Gastrocnemius medialis (tissue), 4 donors: ENCODE results near the gene SCN8A. TPM values are rescaled to one million over a fixed set of nuclear protein-coding genes. Genes with fewer than 3 reads are reported as not detected.
A peak's percentile ranks its signal among the peaks of the same experiment; 100 is the strongest.

Experiments
- ATAC-seq, 2 donors: fragments of 150-250 bp; one replicate each; pipeline ENCODE4 v1.9.1; 2016
- DNase-seq, 2 donors: peaks; one replicate each; pipeline ENCODE4 v3.0.0-alpha.2; 2019
- H3K27ac ChIP-seq, 4 donors: fragments of 200-600 bp; sonication (generic); 1 replicate in 1 of 4; 2 replicates in 3 of 4; pipeline ENCODE4 v1.5.1; 2016 to 2018; ENCODE audit warnings: mild to moderate bottlenecking in 2 of 4, moderate library complexity in 1 of 4
- H3K27me3 ChIP-seq, 3 donors: fragments of 200-600 bp; sonication (generic) in 2 of 3; 1 replicate in 1 of 3; 2 replicates in 2 of 3; pipeline versions ENCODE4 v1.5.1 to v1.6.0; 2016 to 2019; ENCODE audit warnings: mild to moderate bottlenecking in 1 of 3, moderate library complexity in 1 of 3
- H3K36me3 ChIP-seq, 2 donors: fragments of 200-600 bp; sonication (generic) in 1 of 2; one replicate each; pipeline ENCODE4 v1.5.1; 2017 to 2018
- H3K4me1 ChIP-seq, 2 donors: fragments of 200-600 bp; sonication (generic) in 1 of 2; one replicate each; pipeline ENCODE4 v1.5.1; 2016 to 2017; ENCODE audit warnings: mild to moderate bottlenecking in 2 of 2
- H3K4me3 ChIP-seq, 4 donors: fragments of 200-600 bp; sonication (generic) in 3 of 4; 1 replicate in 1 of 4; 2 replicates in 3 of 4; pipeline ENCODE4 v1.5.1; 2016 to 2019; ENCODE audit warnings: mild to moderate bottlenecking in 2 of 4
- H3K9me3 ChIP-seq, 3 donors: fragments of 200-600 bp; sonication (generic) in 2 of 3; 1 replicate in 1 of 3; 2 replicates in 2 of 3; pipeline ENCODE4 v1.5.1; 2016 to 2019
- POLR2A ChIP-seq, 2 donors: fragments of 450-650 bp; IDR thresholded peaks; one replicate each; pipeline ENCODE4 v1.6.1; 2017; ENCODE audit warnings: antibody characterized with exemption in 2 of 2, mild to moderate bottlenecking in 2 of 2, moderate library complexity in 2 of 2
- in situ Hi-C, 4 donors: fragments of 200-750 bp; cut with MboI; loops; one replicate each; pipeline versions ENCODE4 v1.15.0 to v1.8.0; 2017; ENCODE audit warnings: low sequenced_read_pairs in 4 of 4
- intact Hi-C: fragments of 100-400 bp; cut with DNase I; formaldehyde crosslinking; loops from one replicate; pipeline ENCODE4 v1.15.1; 2023; ENCODE audit warnings: low total_unique reads
- total RNA-seq, 4 donors: library from RNA; depleted of rRNA; stranded (reverse); fragments of >200 nt; gene quantifications; one replicate each; pipeline versions ENCODE4 v1.1.0 to v1.2.3, GENCODE V29; 2016
- TF ChIP-seq, protein P1 (sequence below), 5 experiments: fragments of 450-650 bp in 3 of 5; fragments of 200-600 bp in 2 of 5; sonication (generic) in 2 of 5; IDR thresholded peaks in 4 of 5; conservative IDR thresholded peaks in 1 of 5; 1 replicate in 4 of 5; 2 replicates in 1 of 5; pipeline ENCODE4 v1.5.1; 2016 to 2019; ENCODE audit warnings: antibody characterized with exemption in 5 of 5, mild to moderate bottlenecking in 3 of 5, moderate library complexity in 3 of 5

Gene SCN8A
- total RNA-seq, 4 donors from 2014 or later: 0.05 to 0.29 TPM; not detected in 2

DNA sequence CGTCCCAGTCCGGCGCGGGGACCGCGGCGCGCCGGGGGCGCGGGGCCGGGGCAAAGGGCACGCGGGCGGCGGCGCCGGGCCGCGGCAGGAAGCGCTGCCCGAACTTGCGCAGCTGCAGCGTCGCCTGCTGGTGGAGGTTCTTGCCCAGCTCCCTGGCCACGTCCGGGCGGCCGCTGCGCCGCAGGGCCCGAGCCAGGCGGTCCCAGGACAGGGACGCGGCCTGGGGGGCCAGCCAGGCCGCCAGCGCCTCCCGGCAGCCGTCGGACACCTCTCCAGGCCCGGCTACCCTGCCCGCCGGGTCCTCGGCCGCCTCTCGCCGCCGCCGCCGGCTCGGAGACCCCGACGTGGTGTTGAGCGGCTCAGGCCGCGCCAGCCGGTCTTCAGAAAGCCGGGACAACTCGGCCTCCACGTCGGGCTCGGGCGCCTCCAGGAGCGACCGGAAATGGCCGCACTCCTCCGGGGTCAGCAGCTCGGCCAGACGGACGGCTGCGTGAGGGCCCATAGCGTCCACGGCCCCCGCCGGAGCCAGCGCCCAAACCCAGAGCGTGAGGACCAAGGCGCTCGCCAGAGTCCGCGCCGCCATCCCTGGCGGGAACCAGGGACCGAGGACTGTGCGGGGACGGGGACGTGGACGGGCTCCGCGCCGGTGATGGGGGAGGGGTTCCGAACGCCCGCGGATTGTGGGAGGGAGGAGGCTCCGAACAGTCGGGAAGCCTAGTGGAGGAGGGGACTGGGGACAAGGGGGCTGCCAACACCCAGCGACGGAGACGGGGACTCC lies 223.5 kb downstream of the SCN8A start:
- H3K27me3 ChIP-seq: peaks cover 0 to 15% (median 12%) of the 10 kb centered on the region in 3 donors
- peak overlapping the region; percentile 55 to 61 (median 58) for H3K4me3 ChIP-seq
- TF ChIP-seq, protein P1, sequence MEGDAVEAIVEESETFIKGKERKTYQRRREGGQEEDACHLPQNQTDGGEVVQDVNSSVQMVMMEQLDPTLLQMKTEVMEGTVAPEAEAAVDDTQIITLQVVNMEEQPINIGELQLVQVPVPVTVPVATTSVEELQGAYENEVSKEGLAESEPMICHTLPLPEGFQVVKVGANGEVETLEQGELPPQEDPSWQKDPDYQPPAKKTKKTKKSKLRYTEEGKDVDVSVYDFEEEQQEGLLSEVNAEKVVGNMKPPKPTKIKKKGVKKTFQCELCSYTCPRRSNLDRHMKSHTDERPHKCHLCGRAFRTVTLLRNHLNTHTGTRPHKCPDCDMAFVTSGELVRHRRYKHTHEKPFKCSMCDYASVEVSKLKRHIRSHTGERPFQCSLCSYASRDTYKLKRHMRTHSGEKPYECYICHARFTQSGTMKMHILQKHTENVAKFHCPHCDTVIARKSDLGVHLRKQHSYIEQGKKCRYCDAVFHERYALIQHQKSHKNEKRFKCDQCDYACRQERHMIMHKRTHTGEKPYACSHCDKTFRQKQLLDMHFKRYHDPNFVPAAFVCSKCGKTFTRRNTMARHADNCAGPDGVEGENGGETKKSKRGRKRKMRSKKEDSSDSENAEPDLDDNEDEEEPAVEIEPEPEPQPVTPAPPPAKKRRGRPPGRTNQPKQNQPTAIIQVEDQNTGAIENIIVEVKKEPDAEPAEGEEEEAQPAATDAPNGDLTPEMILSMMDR (IDR thresholded peaks at IDR 0.05 in 4 of 5, conservative IDR thresholded peaks at IDR 0.05 in 1 of 5): peak in 4 of 5 experiments; percentile 45 to 67 (median 58)
- TF ChIP-seq POLR2A (IDR thresholded peaks at IDR 0.05): no peak
- H3K27ac ChIP-seq: peak overlapping the region; percentile 49 to 80 (median 68)
- ATAC-seq (peak; percentile 75 to 77), DNase-seq (peak in 1 of 2 donors; percentile 27)
- no peaks in the 10 kb centered on the region for H3K4me1 ChIP-seq
- intact Hi-C loops (no loop called here), in situ Hi-C loops (loop anchor here in 1 of 4 donors (25.0 kb wide), 1 partner anchor 377 kb away; no protein-coding TSS in a partner anchor)
- no peaks in the 10 kb centered on the region for H3K9me3 ChIP-seq
- no peaks in the 10 kb centered on the region for H3K36me3 ChIP-seq

DNA sequence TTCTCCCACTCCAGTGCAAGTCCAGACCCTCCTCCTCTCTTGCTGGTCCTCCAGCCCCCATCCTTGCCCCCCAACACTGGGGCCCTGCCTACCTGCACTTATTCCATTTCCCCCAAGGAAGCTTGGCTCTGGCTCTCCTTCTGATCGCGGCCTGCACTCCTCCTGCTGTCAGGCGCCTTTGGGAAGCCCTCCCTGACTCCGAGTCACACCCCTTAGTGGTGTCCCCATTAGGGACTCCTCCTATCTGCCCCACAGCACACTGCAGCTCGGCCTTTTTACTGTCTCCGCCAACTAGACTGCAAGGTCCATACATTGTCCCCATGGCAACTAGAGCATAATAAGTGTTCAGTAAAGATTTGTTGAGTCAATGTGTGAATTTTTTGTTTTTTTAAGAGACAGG lies 224.5 kb downstream of the SCN8A start:
- peaks cover 0 to 23% (median 18%) of the 10 kb centered on the region in 3 donors for H3K27me3 ChIP-seq
- H3K27ac ChIP-seq: no peak overlapping the region
- no peak for DNase-seq
- H3K36me3 ChIP-seq: no peaks in the 10 kb centered on the region
- in situ Hi-C loops: loop anchor here in 1 of 4 donors (25.0 kb wide), 1 partner anchor 378 kb away; no protein-coding TSS in a partner anchor
- H3K4me3 ChIP-seq: no peak overlapping the region
- H3K4me1 ChIP-seq: no peaks in the 10 kb centered on the region
- intact Hi-C loops: no loop called here
- H3K9me3 ChIP-seq: no peaks in the 10 kb centered on the region
- ATAC-seq: no peak
- TF ChIP-seq, protein P1 (IDR thresholded peaks at IDR 0.05 in 4 of 5, conservative IDR thresholded peaks at IDR 0.05 in 1 of 5): no peak
- no peak for TF ChIP-seq POLR2A (IDR thresholded peaks at IDR 0.05)

DNA sequence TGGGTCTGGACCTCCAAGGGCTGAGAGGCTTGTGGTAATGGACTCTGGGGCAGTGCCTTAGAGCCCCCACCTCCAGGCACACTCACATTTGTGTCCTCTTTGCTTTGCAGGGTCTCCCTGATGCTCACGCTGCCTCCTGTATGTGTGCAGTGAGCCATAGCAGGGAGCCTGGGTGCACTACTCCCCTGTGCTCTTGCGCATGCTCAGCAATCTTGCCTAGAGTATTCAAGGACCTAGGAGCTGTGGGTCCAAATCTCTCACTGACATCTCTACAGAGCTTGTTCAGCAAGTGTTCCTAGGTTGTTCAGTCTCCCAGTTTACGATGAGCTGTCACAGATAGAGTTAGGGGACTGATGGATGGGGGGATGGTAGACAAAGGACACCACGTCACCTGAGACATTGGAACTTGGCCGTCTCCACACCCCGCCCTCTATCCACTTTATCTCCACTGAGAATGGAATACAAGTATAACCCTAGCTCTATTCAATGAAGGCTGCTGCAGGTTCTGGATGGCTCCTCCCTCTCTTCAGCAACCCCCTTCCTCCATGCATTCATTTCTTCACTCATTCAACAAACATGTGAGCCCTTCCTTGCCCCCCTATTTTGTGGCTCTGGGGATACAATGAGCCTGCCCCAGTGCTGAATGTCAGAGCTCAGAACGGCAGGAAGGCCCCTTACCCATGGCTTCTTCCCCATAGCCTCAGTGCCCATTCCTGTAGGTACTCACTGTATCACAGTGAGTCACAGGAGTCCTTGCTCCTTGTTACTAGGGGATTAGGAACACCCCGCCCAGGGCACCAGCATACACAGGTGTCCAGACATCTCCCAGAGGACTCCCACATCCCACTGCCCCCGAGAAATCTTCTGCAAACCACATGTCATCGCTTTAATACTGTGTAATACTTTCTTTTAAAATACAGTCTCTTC lies 226.3 kb downstream of the SCN8A start:
- H3K27me3 ChIP-seq: peaks cover 0 to 23% (median 18%) of the 10 kb centered on the region in 3 donors
- in situ Hi-C loops (loop anchor here in 1 of 4 donors (25.0 kb wide), 1 partner anchor 380 kb away; no protein-coding TSS in a partner anchor), intact Hi-C loops (no loop called here)
- no peaks in the 10 kb centered on the region for H3K36me3 ChIP-seq
- ATAC-seq (no peak), DNase-seq (no peak)
- H3K9me3 ChIP-seq: no peaks in the 10 kb centered on the region
- TF ChIP-seq, protein P1 (IDR thresholded peaks at IDR 0.05 in 4 of 5, conservative IDR thresholded peaks at IDR 0.05 in 1 of 5): no peak
- TF ChIP-seq POLR2A (IDR thresholded peaks at IDR 0.05): no peak
- H3K4me1 ChIP-seq: no peaks in the 10 kb centered on the region
- H3K27ac ChIP-seq: no peak overlapping the region
- H3K4me3 ChIP-seq: no peak overlapping the region

DNA sequence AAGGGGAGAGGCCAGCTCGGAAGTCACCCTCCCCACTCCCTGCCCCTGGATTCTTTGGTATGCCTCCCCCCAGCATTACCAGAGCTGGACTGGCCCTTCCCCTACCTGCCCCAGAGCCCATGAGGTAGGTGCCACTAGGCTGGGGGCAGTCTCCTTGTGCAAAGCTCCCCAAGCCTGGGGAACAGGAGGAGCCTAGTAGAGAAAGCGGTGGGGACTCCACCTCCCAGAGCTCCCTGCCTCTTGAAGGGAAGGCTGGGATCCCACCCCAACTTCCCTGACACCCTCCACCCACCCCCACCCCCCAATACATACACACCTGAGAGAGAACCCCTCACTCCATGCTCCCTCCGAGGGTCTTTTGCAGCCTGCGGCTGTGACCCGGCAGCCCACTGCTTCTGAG lies 227.1 kb downstream of the SCN8A start:
- H3K36me3 ChIP-seq: no peaks in the 10 kb centered on the region
- no peak overlapping the region for H3K4me3 ChIP-seq
- peaks cover 0 to 23% (median 18%) of the 10 kb centered on the region in 3 donors for H3K27me3 ChIP-seq
- no peak for ATAC-seq
- H3K27ac ChIP-seq: no peak overlapping the region
- DNase-seq: no peak
- no peaks in the 10 kb centered on the region for H3K4me1 ChIP-seq
- in situ Hi-C loops: loop anchor here in 1 of 4 donors (25.0 kb wide), 1 partner anchor 381 kb away; no protein-coding TSS in a partner anchor
- intact Hi-C loops: no loop called here
- TF ChIP-seq, protein P1 (IDR thresholded peaks at IDR 0.05 in 4 of 5, conservative IDR thresholded peaks at IDR 0.05 in 1 of 5): no peak
- no peak for TF ChIP-seq POLR2A (IDR thresholded peaks at IDR 0.05)
- no peaks in the 10 kb centered on the region for H3K9me3 ChIP-seq
